ENCODE measurements around the gene HS3ST3B1. TPM values are rescaled to one million over a fixed set of nuclear protein-coding genes. Genes with fewer than 3 reads are reported as not detected.

HS3ST3B1 gene
- total RNA-seq, 1 donor from 2014 or later, result 1.2 TPM

- H3K9me3 ChIP-seq (replicated peaks), result no peaks in the 10 kb centered on the region
- no peaks in the 10 kb centered on the region for H3K4me1 ChIP-seq
- no peak for DNase-seq
- intact Hi-C loops (cut with micrococcal nuclease), result no loop called here
- no peak for TF ChIP-seq CTCF (IDR thresholded peaks at IDR 0.05; ENCODE audit: borderline replicate concordance)
- no peak overlapping the region for H3K27ac ChIP-seq (replicated peaks)
- H3K27me3 ChIP-seq (ENCODE audit: low read depth), result peaks cover 28% of the 10 kb centered on the region
- H3K4me3 ChIP-seq, result no peak overlapping the region
- H3K36me3 ChIP-seq, result no peaks in the 10 kb centered on the region
These were observed 54.7 kb downstream of the HS3ST3B1 start for GRCh38 chr17:14355556-14355955.

- Histone ChIP-seq H3K27ac (replicated peaks) (no peak overlapping the region), H3K4me1 (no peaks in the 10 kb centered on the region), H3K27me3 (ENCODE audit: low read depth) (peaks cover 21% of the 10 kb centered on the region), H3K36me3 (no peaks in the 10 kb centered on the region), H3K9me3 (replicated peaks) (no peaks in the 10 kb centered on the region), H3K4me3 (no peak overlapping the region)
- DNase-seq, result no peak
- no peak for TF ChIP-seq CTCF (IDR thresholded peaks at IDR 0.05; ENCODE audit: borderline replicate concordance)
- intact Hi-C loops (cut with micrococcal nuclease), result no loop called here
These were observed 58.5 kb downstream of the HS3ST3B1 start for GRCh38 chr17:14359163-14360020.

GRCh38 chr17:14360856-14361255 is 60.0 kb downstream of the HS3ST3B1 start:
- no peak overlapping the region for H3K27ac ChIP-seq (replicated peaks)
- DNase-seq, result no peak
- H3K4me1 ChIP-seq, result no peaks in the 10 kb centered on the region
- intact Hi-C loops (cut with micrococcal nuclease), result no loop called here
- no peaks in the 10 kb centered on the region for H3K36me3 ChIP-seq
- H3K27me3 ChIP-seq (ENCODE audit: low read depth), result peaks cover 6% of the 10 kb centered on the region
- TF ChIP-seq CTCF (IDR thresholded peaks at IDR 0.05; ENCODE audit: borderline replicate concordance), result no peak
- no peak overlapping the region for H3K4me3 ChIP-seq
- H3K9me3 ChIP-seq (replicated peaks), result no peaks in the 10 kb centered on the region

GRCh38 chr17:14361470-14361869 is 60.6 kb downstream of the HS3ST3B1 start:
- intact Hi-C loops (cut with micrococcal nuclease), result no loop called here
- DNase-seq, result no peak
- no peak overlapping the region for H3K4me3 ChIP-seq
- H3K27ac ChIP-seq (replicated peaks), result no peak overlapping the region
- no peaks in the 10 kb centered on the region for H3K36me3 ChIP-seq
- TF ChIP-seq CTCF (IDR thresholded peaks at IDR 0.05; ENCODE audit: borderline replicate concordance), result no peak
- no peaks in the 10 kb centered on the region for H3K27me3 ChIP-seq (ENCODE audit: low read depth)
- H3K4me1 ChIP-seq, result no peaks in the 10 kb centered on the region
- no peaks in the 10 kb centered on the region for H3K9me3 ChIP-seq (replicated peaks)

- DNase-seq, result no peak
- Histone ChIP-seq H3K4me3 (no peak overlapping the region), H3K9me3 (replicated peaks) (no peaks in the 10 kb centered on the region), H3K4me1 (no peaks in the 10 kb centered on the region), H3K36me3 (no peaks in the 10 kb centered on the region), H3K27me3 (ENCODE audit: low read depth) (no peaks in the 10 kb centered on the region), H3K27ac (replicated peaks) (no peak overlapping the region)
- TF ChIP-seq CTCF (IDR thresholded peaks at IDR 0.05; ENCODE audit: borderline replicate concordance), result no peak
- intact Hi-C loops (cut with micrococcal nuclease), result no loop called here
These were observed 61.1 kb downstream of the HS3ST3B1 start for GRCh38 chr17:14361945-14362508.

All from left ventricle myocardium inferior (tissue), 1 donor.